HG03064 (cell line): ENCODE results near the gene MTRF1.

ENCODE experiments used
- ATAC-seq: cut with Tn5 transposase; IDR thresholded peaks from one replicate; pipeline ENCODE4 v1.9.1; 2021; ENCODE audit warnings: low read depth; ENCODE audit not compliant: unreplicated experiment

Gene MTRF1

DNA sequence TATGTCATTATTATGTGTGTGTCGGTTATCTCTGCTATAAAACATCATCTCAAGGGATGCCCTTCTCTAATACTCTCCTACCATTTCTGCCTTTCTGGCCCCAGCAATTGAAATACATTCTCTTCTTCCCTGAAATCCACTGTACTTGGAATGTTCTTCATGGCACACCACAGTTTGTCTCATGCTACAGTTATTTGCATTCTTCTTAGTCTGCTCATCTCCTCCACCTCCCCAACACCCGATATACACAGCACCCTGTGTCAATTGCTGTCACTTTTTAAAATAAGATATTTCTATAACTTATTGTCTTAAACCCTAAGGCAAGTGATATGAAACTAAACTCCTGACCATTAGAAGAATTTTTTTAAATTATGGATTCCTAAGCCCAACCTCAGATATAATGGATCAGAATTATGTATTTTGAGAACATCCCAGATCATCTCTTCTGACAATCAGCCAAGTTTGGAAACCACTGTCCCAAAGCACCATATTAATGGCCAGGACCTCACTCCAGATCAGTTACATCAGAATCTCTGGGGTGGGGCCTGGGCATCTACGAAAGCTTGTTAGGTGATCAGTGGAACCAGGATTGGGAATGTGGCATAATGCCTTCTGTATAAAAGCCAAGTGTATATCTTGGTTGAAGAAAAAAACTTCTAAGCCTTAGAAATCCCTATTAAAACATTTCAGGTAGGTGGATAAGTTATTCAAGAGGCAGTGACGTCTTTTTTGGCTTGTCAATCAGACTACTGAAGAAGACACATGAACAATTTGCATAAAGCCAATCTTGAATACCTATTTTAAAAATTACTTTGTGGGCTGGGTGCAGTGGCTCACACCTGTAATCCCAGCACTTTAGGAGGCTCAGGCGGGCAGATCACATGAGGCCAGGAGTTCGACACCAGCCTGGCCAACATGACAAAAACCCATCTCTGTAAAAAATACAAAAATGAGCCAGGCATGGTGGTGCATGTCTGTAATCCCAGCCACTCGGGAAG lies 39.0 kb downstream of the MTRF1 start:
- ATAC-seq: no peak

DNA sequence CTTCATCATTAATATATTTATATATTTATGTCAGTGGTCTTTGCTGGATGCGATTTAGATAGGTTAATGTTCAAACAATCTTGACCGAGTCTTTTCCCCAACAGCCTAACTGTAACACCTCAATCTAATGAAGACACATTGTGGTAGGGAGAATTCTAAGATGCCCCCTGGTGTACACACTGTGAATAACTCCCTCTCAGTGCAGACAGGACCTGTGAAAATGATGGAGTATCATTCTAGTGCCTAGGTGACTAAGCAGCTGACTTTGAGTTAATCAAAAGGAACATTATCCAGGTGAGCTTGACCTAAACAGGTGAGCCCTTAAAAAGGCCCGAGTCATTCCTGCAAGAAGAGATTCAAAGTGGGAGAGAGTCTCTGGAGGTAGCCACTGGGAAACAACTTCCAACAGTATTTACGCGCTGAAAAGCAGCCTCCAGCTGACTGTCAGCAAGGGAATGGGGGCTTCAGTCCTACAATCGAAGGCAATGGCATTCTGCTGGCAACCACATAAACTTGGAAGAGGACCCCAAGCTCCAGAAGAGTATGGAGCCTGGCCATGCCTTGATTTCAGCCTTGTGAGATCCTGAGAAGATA lies 41.0 kb downstream of the MTRF1 start:
- no peak for ATAC-seq

DNA sequence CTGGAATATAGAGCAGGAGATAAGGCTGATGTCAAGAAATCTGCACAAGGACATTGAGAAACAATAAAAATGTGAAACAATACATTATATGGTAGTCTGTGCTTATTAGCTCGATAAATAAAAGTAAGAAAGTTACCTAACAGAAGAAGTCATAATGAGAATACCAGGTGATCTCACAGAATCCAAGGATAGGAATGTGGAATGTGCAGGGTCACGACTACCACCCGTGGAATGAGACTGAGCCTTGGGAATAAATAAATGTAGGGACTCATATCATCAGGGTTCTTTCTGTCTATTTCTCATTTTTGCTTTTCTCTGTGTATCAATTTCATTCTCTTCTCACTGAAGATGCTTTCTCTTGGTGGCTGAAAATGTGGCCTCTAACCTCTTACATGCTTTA lies 43.0 kb downstream of the MTRF1 start:
- ATAC-seq: no peak

DNA sequence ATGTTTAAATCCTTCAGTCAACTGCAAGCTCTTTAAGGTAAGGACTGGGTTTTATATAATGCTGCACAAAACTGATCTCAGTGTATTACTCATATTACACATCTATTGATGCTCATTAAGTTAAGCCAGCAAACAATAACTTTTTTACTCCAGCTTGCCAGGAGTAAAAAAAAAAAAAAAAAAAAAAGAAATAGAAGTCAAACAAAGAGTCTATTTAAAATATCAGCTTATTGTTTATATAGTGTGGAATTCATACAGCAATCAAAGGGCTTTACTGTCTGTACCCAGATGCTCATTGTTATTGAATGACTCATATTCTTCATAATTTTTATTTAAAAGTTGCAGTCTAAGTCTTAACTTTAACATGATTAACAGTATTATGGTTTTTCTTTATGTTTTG lies 47.2 kb downstream of the MTRF1 start:
- ATAC-seq: no peak

DNA sequence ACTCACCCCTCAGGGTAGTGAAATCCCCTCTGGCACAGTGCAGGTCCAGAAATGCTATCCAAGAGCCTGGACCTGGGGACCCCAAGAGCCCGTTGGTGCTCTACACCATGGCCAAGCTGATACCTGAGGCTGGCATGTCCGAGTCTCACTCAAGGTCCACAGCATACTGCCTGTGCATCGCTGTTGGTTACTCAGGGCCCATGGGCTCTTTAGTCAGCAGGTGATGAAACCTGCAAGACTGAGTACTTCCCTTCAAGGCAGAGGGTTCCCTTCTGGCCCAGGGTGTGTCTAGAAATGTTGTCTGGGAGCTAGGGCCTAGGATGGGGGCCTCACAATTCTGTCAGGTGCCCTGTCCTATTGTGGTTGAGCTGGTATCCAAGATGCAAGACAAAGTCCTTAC lies 49.5 kb downstream of the MTRF1 start:
- no peak for ATAC-seq

GRCh38 chr13:41213316-41213715 lies 50.1 kb downstream of the MTRF1 start:
- ATAC-seq: no peak

DNA sequence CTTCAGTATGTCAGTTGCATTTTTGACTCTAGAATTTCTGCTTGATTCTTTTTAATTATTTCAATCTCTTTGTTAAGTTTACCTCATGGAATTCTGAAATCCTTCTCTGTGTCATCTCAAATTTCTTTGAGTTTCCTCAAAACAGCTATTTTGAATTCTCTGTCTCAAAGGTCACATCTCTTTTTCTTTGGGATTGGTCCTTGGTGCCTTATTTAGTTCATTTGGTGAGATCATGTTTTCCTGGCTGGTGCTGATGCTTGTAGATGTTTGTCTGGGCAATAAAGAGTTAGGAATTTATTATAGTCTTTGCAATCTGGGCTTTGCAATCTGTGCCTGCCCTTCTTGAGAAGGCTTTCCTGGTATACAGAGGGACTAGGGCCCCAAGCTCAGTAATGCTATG lies 50.5 kb downstream of the MTRF1 start:
- ATAC-seq: no peak

DNA sequence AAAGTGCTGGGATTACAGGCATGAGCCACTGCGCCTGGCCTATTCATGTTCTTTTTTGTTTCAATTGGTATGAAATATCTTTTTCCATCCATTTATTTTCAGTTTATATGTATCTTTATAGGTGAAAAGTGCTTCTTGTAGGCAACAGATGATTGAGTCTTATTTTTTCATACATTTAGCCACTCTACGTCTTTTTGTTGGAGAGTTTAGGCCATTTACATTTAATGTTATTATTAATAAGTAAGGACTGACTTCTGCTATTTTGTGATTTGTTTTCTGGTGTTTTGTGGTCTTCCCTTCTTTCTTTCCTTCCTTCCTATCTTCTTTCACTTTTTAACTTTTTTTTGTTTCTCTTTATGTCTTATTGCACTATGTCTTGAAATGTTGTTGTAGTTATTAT lies 52.3 kb downstream of the MTRF1 start:
- ATAC-seq: no peak

- ATAC-seq: no peak
Measured at GRCh38 chr13:41206467-41206866, 56.9 kb downstream of the MTRF1 start.

- ATAC-seq: no peak
Measured at GRCh38 chr13:41203810-41204209, 59.6 kb downstream of the MTRF1 start.

DNA sequence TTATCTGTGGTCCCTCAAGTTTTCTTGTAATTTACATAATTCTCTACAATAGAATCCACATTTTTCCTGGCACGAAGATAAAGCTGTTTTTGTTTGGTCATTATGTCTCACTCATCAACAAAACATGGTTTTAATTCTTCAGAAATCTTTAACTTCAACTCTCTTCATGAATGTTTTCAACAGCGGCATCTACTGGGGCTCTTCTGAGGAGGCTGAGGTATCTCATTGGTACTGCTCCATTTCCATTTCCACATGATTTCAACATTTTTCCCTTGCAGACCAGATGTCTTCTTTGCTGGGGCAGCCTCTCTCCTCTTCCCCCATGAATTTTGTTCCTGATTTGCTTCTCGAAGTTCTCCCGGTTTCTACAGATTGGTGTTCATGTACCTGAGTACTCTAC lies 63.2 kb downstream of the MTRF1 start:
- ATAC-seq: no peak

GRCh38 chr13:41199526-41199925 lies 63.9 kb downstream of the MTRF1 start:
- no peak for ATAC-seq

DNA sequence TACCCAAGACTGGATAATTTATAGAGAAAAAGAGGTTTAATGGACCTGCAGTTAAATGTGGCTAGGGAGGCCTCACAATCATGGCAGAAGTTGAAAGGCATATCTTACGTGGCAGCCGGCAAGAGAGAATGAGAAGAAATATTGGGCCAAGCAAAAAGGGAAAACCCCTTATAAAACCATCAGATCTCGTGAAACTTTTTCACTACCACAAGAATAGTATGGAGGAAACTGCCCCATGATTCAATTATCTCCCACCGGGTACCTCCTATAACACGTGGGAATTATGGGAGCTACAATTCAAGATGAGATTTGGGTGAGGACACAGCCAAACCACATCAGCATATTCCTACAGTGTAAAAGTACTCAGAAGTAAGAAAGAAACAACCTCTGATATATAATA lies 64.3 kb downstream of the MTRF1 start:
- ATAC-seq: no peak

DNA sequence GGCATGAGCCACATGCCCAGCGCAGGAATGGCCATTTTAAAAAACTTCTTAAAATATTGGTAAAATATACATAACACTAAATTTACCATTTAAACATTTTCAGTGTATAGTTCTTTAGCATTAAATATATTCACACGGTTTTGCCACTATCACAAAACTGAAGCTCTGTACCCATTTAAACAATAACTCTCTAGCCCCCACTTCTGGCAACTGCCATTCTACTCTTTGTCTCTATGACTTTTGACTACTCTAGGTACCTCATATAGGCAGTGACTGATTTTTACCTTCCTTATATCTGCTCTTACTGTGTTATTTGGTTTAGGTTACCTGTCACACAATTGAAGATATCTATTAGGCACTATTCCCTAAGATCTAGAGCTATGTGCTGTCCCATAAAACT lies 66.8 kb downstream of the MTRF1 start:
- ATAC-seq: no peak

DNA sequence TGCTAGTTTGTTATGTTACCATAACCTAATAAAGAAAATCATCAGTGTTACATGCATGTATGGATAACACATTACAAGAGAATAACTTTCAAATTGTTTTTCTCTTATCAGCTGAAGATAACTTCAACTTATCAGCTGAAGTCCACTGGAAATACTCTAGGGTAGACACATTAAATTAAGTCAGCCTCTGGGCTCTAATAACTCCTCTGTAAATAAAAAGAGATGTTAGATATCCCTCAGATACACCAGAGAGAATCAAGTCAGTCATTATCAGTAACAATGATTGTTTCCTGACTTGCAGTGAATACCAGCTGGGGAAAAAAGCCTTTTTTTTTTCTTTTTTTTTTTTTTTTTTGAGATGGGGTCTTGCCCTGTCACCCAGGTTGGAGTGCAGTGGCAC lies 67.4 kb downstream of the MTRF1 start:
- ATAC-seq: no peak

- peak; percentile 94 for ATAC-seq
Measured at GRCh38 chr13:41193919-41194824, 69.2 kb downstream of the MTRF1 start, which contains the start of gene KBTBD7. Gene KBTBD7, minus strand, starts transcription at chr13:41194569. Its CDS starts 312 bp downstream, at chr13:41194257.

- ATAC-seq: no peak
Measured at GRCh38 chr13:41193469-41193868, 69.9 kb downstream of the MTRF1 start.

DNA sequence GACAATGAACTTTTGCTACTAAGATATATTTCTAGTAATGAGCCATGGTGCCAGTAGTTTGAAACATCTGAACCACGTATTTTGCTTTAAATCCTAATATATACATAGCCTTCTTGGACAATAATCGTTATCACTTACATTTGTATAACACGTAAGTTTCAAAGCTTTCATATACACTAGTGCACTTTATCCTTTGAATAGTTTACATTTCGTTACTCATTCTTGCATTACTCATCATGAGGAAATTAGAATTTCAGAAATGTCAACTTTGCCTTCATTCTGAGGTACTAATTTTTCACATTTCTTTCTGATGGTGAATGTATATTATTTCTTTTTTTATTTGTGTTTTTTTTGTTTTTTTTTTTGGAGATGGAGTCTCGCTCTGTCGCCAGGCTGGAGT lies 74.8 kb downstream of the MTRF1 start:
- no peak for ATAC-seq

DNA sequence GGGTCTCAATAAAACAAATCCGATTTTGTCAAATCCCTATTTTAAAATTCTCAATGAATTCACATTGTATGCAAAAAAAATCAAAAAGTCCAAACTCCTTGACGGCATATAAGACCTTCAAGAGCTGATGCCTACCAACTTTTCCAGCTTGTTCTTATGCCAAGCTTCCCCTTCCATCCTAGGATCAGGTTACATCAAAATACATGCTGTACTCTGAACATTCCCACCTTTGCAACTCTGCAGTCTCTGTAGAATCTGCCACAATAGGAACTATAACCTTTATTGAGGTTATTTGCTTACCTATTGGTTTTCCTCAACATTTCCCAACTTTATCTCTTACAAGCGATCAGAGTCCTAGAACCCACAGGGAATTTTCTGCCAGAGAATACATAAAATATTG lies 76.9 kb downstream of the MTRF1 start:
- ATAC-seq: no peak

GRCh38 chr13:41182231-41182630 lies 81.1 kb downstream of the MTRF1 start:
- no peak for ATAC-seq
